Heart right ventricle (tissue), 16 donors: ENCODE measurements around the gene ITGB5. TPM values are rescaled to one million over a fixed set of nuclear protein-coding genes. Genes with fewer than 3 reads are reported as not detected.

Experiments used
- ATAC-seq, 8 donors: fragments of 200-7000 bp; cut with Tn5 transposase; one replicate each; pipeline ENCODE4 v1.9.1; 2020; ENCODE audit warnings: mild to moderate bottlenecking in 8 of 8, moderate library complexity in 8 of 8, moderate number of reproducible peaks in 1 of 8
- DNase-seq, 2 donors: peaks; one replicate each; pipeline ENCODE4 v3.0.0-alpha.2; 2020
- H3K27ac ChIP-seq, 10 donors: fragments of 200-600 bp; sonication (generic) in 2 of 10; one replicate each; pipeline versions ENCODE4 v1.5.0 to v1.8.0; 2020 to 2022; ENCODE audit warnings: mild to moderate bottlenecking in 3 of 10
- H3K27me3 ChIP-seq, 7 donors: fragments of 200-600 bp; one replicate each; pipeline ENCODE4 v1.8.0; 2021 to 2022; ENCODE audit warnings: mild to moderate bottlenecking in 2 of 7
- H3K36me3 ChIP-seq, 9 donors: fragments of 200-600 bp; sonication (generic) in 1 of 9; one replicate each; pipeline versions ENCODE4 v1.5.0 to v1.8.0; 2020 to 2022; ENCODE audit warnings: mild to moderate bottlenecking in 2 of 9
- H3K4me1 ChIP-seq, 9 donors: fragments of 200-600 bp; sonication (generic) in 1 of 9; one replicate each; pipeline versions ENCODE4 v1.5.0 to v1.8.0; 2020 to 2022; ENCODE audit warnings: mild to moderate bottlenecking in 4 of 9
- H3K4me3 ChIP-seq, 10 donors: fragments of 200-600 bp; sonication (generic) in 2 of 10; one replicate each; pipeline versions ENCODE4 v1.5.0 to v1.8.0; 2020 to 2022; ENCODE audit warnings: mild to moderate bottlenecking in 7 of 10, moderate library complexity in 2 of 10
- H3K9me3 ChIP-seq, 11 donors: fragments of 200-600 bp in 10 of 11; sonication (generic) in 2 of 11; one replicate each; pipeline versions ENCODE4 v1.5.0 to v1.8.0; 2013 to 2022; ENCODE audit warnings: mild to moderate bottlenecking in 2 of 11, control low read depth in 1 of 11, moderate library complexity in 1 of 11
- whole genome bisulfite sequencing, 2 donors: extraction: QIAGEN DNeasy Blood & Tissue Kit; methylation state at CpG; one replicate each; pipeline ENCODE4 v1.1.7; 2013; ENCODE audit warnings: inconsistent platforms in 1 of 2; 5-methylcytosine and 5-hydroxymethylcytosine counted together
- intact Hi-C, 10 donors: fragments of 100-400 bp; cut with DNase I; formaldehyde crosslinking; loops; one replicate each; pipeline versions ENCODE4 v1.11.1 to v1.14.2; 2022
- polyA plus RNA-seq, 2 donors: library from polyadenylated mRNA; stranded (reverse); fragments of 200-250 nt; gene quantifications; one replicate each; pipeline ENCODE4 v1.2.3, GENCODE V29; 2013
- total RNA-seq, 10 donors: library from RNA; stranded (reverse); fragmentation: NEBNext Ultra II Directional in 3 of 10; extraction: Animal tissue kit (Norgen Biotek cat#: 25700) in 3 of 10; gene quantifications; one replicate each; pipeline versions ENCODE4 v1.2.1 to v1.2.4, GENCODE V29; 2021 to 2023
- TF ChIP-seq, protein P1 (sequence below), 9 donors: fragments of 200-600 bp; sonication (generic) in 2 of 9; IDR thresholded peaks; one replicate each; pipeline versions ENCODE4 v1.5.0 to v1.8.0; 2021 to 2022; ENCODE audit warnings: antibody characterized with exemption in 9 of 9, mild to moderate bottlenecking in 5 of 9, moderate library complexity in 1 of 9
- donor health status: Arrhythmogenic right ventricular cardiomyopathy.
- donor health status: ischemic (EF 13 %, LVEDD 7.1; RV severe dilation, severe dysfunction).
- donor health status: healthy with polysubstance abuse.
- donor health status: DM: no; HTN: yes; CAD: no.
- donor health status: DM: no; HTN: no; CAD: no.
- donor health status: ischemic (EF 25% LVEDD 6.9; RV normal size, moderate dysfunction).
- donor health status: ischemic (EF 25% LVEDD 5.7; RV mildly dilated, moderate dysfunction).
- donor health status: healthy.
- donor health status: DM: yes; HTN: yes; CAD: no.
- donor health status: Ischemic cardiomyopathy.
- donor health status: ischemic (EF 35%, LVEDD 5.7; RV mildly dilated, moderate dysfunction).
- donor health status: nonischemic (EF 11% LVEDD 7.7; RV severe dilation, severe dysfunction).
- donor health status: DM: yes; HTN: yes; CAD: no.
- donor health status: PGD.
- donor health status: ischemic (EF 29% LVEDD 5.4; RV normal size, mild dysfunction).
- donor health status: nonischemic (EF 23%, LVEDD 6.1; RV moderate dilation, normal function).

ITGB5 gene
- total and polyA plus RNA-seq, 12 donors, result 18.5 to 154 (median 108) TPM

DNA sequence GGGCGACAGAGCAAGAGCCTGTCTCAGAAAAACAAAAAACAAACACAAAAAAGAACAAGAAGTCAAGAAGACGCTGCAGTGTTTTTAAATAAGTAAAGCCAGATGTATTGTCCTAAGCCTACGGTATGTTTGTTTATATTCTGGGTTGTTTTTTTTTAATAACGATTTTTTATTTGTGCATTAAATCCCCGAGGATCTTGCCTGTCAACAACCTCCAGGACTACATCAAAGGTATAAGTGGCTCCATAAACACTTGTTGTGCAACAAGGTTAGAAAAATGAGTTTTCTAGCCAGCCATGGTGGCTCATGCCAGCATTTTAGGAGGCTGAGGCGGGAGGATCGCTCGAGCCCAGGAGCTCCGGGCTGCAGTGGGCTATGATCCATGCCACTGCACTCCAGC lies 26.1 kb downstream of the ITGB5 start:
- H3K4me1 ChIP-seq, result peaks cover 8 to 61% (median 50%) of the 10 kb centered on the region in 9 donors
- TF ChIP-seq, protein P1, sequence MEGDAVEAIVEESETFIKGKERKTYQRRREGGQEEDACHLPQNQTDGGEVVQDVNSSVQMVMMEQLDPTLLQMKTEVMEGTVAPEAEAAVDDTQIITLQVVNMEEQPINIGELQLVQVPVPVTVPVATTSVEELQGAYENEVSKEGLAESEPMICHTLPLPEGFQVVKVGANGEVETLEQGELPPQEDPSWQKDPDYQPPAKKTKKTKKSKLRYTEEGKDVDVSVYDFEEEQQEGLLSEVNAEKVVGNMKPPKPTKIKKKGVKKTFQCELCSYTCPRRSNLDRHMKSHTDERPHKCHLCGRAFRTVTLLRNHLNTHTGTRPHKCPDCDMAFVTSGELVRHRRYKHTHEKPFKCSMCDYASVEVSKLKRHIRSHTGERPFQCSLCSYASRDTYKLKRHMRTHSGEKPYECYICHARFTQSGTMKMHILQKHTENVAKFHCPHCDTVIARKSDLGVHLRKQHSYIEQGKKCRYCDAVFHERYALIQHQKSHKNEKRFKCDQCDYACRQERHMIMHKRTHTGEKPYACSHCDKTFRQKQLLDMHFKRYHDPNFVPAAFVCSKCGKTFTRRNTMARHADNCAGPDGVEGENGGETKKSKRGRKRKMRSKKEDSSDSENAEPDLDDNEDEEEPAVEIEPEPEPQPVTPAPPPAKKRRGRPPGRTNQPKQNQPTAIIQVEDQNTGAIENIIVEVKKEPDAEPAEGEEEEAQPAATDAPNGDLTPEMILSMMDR (IDR thresholded peaks at IDR 0.05), result no peak
- ATAC-seq, result no peak
- H3K36me3 ChIP-seq, result peaks cover 0 to 38% (median 0%) of the 10 kb centered on the region in 9 donors
- WGBS, 2 donors, result 75 to 83% methylated on average over 9 of the region's 9 CpGs
- no peaks in the 10 kb centered on the region for H3K27me3 ChIP-seq
- peak overlapping the region in 9 of 10 donors; percentile 55 to 76 (median 73) for H3K27ac ChIP-seq
- no peak for DNase-seq
- H3K9me3 ChIP-seq, result no peaks in the 10 kb centered on the region
- no peak overlapping the region for H3K4me3 ChIP-seq
- intact Hi-C loops, result loop anchor here in 2 of 10 donors (2.0 kb wide), 1 partner anchor 18 kb away; no protein-coding TSS in a partner anchor

DNA sequence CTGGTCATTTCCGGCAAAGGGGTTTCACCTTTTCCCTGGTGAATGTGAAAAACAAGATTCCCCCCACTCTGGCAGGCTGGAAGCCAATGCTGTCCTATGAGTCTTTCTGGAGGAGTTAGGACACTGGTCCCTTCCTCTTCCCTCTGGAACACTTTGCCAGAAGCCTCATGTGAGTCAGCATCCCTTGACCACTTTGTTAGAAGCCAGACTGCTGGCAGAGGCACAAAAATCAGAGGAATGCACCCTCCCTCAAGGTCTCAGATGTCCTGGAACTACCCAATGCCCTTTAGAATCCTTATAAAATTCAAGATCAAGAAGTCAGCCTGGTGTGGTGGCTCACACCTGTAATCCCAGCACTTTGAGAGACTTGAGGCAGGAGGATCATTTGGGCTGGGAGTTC lies 26.6 kb downstream of the ITGB5 start:
- Histone ChIP-seq H3K4me3 (no peak overlapping the region), H3K27me3 (no peaks in the 10 kb centered on the region), H3K4me1 (peaks cover 8 to 61% (median 50%) of the 10 kb centered on the region in 9 donors), H3K27ac (peak overlapping the region in 9 of 10 donors; percentile 55 to 76 (median 73)), H3K36me3 (peaks cover 0 to 38% (median 2%) of the 10 kb centered on the region in 9 donors), H3K9me3 (no peaks in the 10 kb centered on the region)
- TF ChIP-seq, protein P1 (IDR thresholded peaks at IDR 0.05), result no peak
- 21 to 22% methylated on average over 1 of the region's 1 CpG for WGBS, 2 donors
- intact Hi-C loops, result loop anchor here in 2 of 10 donors (2.0 kb wide), 1 partner anchor 18 kb away; no protein-coding TSS in a partner anchor
- ATAC-seq (peak; percentile 86 to 98 (median 89)), DNase-seq (peak; percentile 29 to 86)

DNA sequence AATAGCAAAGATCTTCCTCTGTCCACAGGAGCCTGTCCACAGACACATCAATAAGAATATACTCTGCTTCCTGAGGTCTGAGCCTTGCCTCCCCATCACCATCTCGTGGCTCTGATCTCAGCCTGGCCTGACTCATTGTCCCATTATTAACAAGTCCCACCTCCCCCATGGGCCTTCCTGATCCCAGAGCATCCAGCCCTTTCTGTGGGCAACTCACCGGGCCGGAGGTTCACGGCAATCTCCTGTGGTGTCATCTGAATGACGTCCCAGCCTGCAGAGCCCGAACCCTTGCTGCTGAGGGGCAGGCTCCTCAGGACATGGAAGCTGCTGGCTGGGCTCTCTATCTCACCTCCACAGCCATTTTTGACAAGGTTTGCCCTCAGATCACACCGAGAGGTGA lies 28.1 kb downstream of the ITGB5 start:
- Histone ChIP-seq H3K9me3 (no peaks in the 10 kb centered on the region), H3K27me3 (no peaks in the 10 kb centered on the region), H3K4me1 (peaks cover 8 to 61% (median 50%) of the 10 kb centered on the region in 9 donors), H3K4me3 (no peak overlapping the region), H3K36me3 (peaks cover 0 to 52% (median 11%) of the 10 kb centered on the region in 9 donors), H3K27ac (peak overlapping the region in 8 of 10 donors; percentile 6 to 75 (median 72))
- intact Hi-C loops, result no loop called here
- TF ChIP-seq, protein P1 (IDR thresholded peaks at IDR 0.05), result no peak
- WGBS, 2 donors, result 60 to 62% methylated on average over 7 of the region's 7 CpGs
- peak in 1 of 2 donors; percentile 23 for DNase-seq
- ATAC-seq, result peak in 6 of 8 donors; percentile 31 to 73 (median 48)

DNA sequence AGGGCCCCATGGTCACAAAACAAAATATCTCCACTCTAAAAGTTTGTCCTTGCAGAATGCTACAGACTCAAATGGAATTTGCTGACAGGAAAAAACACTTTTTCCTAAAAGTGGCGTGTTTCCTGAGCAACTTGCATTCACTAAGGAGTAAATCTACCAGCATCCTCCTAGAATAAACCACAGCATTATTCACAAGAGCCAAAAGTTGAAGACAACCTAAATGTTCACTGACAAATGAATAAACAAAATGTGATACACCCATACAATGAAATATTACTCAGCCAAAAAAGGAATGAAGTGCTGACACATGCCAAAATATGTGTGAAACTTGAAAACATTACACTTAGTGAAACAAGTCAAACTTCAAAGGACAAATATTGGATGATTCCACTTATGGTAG lies 28.9 kb downstream of the ITGB5 start:
- peak in 1 of 8 donors; percentile 1 for ATAC-seq
- intact Hi-C loops, result no loop called here
- H3K27me3 ChIP-seq, result no peaks in the 10 kb centered on the region
- peak overlapping the region in 9 of 10 donors; percentile 21 to 75 (median 71) for H3K27ac ChIP-seq
- WGBS, 2 donors, result 58 to 68% methylated on average over 1 of the region's 1 CpG
- TF ChIP-seq, protein P1 (IDR thresholded peaks at IDR 0.05), result no peak
- peaks cover 0 to 56% (median 11%) of the 10 kb centered on the region in 9 donors for H3K36me3 ChIP-seq
- no peak overlapping the region for H3K4me3 ChIP-seq
- peaks cover 8 to 61% (median 45%) of the 10 kb centered on the region in 9 donors for H3K4me1 ChIP-seq
- DNase-seq, result no peak
- H3K9me3 ChIP-seq, result no peaks in the 10 kb centered on the region
